Epithelial cell of proximal tubule (primary cell): ENCODE measurements around the gene ATG16L1. TPM values are rescaled to one million over a fixed set of nuclear protein-coding genes. Genes with fewer than 3 reads are reported as not detected.

Source experiments
- DNase-seq: peaks from one replicate; pipeline ENCODE4 v3.0.0-alpha.2; 2011; ENCODE audit warnings: low read depth
- H3K4me3 ChIP-seq: 2 replicates; pipeline ENCODE4 v1.5.1; 2011; ENCODE audit warnings: low read depth, mild to moderate bottlenecking, low read length
- total RNA-seq: library from RNA; depleted of rRNA; stranded (reverse); fragments of >200 nt; gene quantifications from 2 replicates; pipeline ENCODE4 v1.2.3, GENCODE V29; 2015
- TF ChIP-seq, protein P1 (sequence below): conservative IDR thresholded peaks from 2 replicates; pipeline ENCODE4 v1.5.1; 2012; ENCODE audit warnings: low read depth, mild to moderate bottlenecking, low read length

ATG16L1 gene
- total RNA-seq, 1 donor from 2014 or later = 29.9 TPM

DNA sequence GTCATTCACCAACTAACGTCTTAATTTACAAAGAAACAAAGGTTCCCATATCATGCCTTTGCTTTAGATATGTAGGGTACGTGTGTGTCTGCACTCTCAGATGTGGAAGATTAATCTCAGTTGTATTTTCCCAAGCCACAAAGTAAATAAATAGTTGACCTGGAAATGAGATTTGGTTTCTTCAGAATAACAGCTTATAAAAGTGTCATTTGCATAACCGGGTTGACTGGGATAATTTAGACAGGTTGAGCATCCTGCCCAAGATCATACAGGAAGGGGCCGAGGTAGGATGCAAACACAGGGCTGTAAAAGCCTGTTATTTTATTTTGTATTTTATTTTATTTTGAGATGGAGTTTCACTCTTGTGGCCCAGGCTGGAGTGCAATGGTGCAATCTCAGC, 19.5 kb downstream of the ATG16L1 start:
- DNase-seq = no peak
- TF ChIP-seq, protein P1, sequence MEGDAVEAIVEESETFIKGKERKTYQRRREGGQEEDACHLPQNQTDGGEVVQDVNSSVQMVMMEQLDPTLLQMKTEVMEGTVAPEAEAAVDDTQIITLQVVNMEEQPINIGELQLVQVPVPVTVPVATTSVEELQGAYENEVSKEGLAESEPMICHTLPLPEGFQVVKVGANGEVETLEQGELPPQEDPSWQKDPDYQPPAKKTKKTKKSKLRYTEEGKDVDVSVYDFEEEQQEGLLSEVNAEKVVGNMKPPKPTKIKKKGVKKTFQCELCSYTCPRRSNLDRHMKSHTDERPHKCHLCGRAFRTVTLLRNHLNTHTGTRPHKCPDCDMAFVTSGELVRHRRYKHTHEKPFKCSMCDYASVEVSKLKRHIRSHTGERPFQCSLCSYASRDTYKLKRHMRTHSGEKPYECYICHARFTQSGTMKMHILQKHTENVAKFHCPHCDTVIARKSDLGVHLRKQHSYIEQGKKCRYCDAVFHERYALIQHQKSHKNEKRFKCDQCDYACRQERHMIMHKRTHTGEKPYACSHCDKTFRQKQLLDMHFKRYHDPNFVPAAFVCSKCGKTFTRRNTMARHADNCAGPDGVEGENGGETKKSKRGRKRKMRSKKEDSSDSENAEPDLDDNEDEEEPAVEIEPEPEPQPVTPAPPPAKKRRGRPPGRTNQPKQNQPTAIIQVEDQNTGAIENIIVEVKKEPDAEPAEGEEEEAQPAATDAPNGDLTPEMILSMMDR = no peak

DNA sequence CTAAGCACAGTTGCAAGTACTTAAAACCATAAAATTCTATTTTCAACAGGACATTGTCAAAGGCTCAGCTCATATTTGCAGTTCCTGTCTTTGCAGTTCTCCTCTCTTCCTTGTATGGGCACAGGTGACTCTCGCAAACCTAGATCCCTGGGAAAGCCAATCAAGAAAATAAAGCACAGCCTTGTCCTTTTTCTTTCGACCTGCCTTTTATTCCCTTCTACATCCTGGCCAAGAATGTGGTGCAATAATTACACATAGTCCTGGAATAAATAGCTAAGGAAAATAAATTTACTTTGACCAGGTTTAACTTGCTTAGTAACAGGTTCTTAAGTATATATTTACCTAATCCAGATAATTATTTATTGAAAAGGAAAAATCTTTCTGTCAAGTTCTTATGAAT, 20.2 kb downstream of the ATG16L1 start:
- DNase-seq = no peak
- H3K4me3 ChIP-seq = no peak overlapping the region
- TF ChIP-seq, protein P1 = no peak

More for the DNA sequence above, 19.5 kb downstream of the ATG16L1 start:
- H3K4me3 ChIP-seq = no peak overlapping the region

DNA sequence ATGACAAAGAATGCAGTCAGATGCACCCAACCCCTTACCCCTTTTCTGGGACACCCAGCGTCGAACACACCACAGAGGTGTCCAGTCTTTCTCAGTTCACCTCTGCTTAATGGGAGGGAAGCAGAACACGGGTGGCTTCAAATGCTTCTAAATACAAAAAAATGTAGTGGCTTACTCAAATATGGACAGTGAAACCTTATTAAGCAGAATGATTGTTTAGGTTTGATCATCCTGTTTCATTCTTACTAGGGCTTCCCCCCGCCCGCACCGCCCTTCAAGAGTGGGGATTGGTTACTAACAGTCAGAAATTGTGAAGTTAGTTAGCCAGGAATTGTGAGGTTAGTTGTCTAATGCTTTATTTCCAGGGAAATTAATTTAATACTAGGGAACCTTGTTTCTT, 21.6 kb downstream of the ATG16L1 start:
- H3K4me3 ChIP-seq = no peak overlapping the region
- no peak for DNase-seq
- TF ChIP-seq, protein P1 = no peak

DNA sequence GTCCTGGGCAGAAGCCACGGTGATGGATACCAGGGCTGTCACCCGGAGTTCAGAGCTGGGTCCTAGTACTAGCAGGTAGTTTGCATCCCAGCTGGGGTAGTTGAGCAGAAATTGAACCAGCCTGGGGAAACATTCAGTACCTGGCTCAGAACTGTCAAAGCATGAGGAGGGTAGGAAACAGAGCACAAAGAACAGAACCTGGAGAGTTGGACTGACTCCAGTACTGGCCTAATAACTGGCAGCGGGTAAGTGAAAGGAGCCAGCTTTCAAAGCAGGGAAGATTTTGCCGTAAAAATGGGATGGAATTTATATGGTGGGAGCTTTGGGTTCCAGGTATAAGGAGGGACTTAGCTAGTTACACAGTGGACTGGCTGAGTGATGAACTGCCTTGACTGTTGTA, 23.8 kb downstream of the ATG16L1 start:
- DNase-seq = no peak
- TF ChIP-seq, protein P1 = no peak
- no peak overlapping the region for H3K4me3 ChIP-seq

DNA sequence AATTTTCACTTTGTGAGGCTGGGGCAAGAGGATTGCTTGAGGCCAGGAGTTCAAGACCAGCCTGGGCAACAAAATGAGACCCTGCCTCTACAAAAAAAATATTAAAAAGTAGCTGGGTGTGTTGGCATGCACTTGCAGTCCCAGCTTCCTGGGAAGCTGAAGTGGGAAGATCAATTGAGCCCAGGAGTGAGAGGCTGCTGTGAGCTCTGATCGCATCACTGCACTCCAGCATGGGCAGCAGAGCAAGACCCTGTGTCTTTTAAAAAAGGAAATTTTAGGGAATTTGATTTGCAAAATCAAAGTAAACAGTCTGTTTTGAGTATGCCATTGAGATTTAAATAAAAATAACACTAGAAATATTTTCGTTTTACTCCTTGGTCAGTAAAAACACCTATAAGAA, 27.4 kb downstream of the ATG16L1 start:
- no peak for DNase-seq
- no peak overlapping the region for H3K4me3 ChIP-seq
- TF ChIP-seq, protein P1 = no peak

DNA sequence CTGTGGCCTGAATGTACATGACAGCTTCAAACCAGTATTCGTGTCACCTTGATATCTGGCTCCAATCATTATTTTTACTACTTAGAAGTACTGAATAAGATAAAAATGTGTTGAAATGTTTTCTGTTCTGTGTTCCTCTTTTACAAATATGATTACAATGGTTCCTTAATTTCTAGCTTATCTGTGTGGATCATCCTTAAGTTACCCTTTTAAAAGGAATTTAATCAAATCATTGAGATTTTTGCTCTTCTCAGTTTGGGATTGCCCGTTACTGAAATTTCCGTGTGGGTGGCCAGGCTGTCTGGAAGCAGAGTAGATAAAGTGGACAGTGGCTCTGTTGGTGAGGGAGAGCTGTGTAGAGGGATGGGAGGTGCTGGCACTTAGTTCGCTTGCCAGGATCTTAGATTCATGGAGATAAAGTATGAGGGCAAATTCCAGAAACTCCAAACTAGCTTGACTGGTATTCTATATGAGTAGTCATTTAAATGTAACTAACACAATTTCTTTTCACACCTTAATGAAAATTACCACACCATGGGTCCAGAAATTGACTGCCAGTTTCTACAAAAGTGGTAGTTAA, 28.7 kb downstream of the ATG16L1 start:
- DNase-seq = no peak
- H3K4me3 ChIP-seq = no peak overlapping the region
- TF ChIP-seq, protein P1 = no peak

DNA sequence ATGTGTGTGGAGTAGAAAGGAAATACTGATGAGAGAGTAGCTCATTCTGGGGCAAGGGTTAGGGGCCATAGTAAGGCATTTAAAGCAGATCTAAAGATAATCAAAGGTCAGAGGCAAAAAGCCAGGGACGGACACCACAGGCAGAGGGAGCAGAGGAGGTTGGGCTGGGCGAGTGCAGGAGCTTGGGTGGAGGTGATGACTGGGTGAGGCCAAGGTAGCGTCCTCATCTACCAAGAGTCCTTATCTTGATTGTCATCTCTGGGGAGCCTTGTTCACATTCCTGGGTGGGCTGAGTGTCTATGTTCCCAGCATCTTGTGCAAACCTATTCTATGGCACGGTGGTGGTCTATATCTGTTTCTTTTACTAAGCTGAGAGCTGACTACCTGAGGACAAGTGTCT, 30.1 kb downstream of the ATG16L1 start:
- no peak overlapping the region for H3K4me3 ChIP-seq
- no peak for DNase-seq
- TF ChIP-seq, protein P1 = no peak
